ENCODE measurements around the gene CFAP410.

- TF ChIP-seq EP300 (IDR thresholded peaks at IDR 0.05; ENCODE audit: borderline replicate concordance in 1 of 2, low read depth in 1 of 2, low read length in 1 of 2) (no peak), ZBTB33 (IDR thresholded peaks at IDR 0.05; ENCODE audit: borderline replicate concordance, low read depth) (no peak), CTCF (IDR thresholded peaks at IDR 0.05) (no peak), TAF1 (IDR thresholded peaks at IDR 0.05; ENCODE audit: borderline replicate concordance, low read depth, low read length) (no peak), POLR2AphosphoS5 (IDR thresholded peaks at IDR 0.05; ENCODE audit: low read depth, low read length) (no peak)
Measured at GRCh38 chr21:44349847-44350772, 10.9 kb upstream of the CFAP410 start.
